DMS79 (cell line): ENCODE measurements around the gene CBX1.
"Not testable (repeated sequence)": the region's sequence is repeated elsewhere in the genome, so short reads cannot be mapped to it uniquely, and the experiment has no call there.

Source experiments
- DNase-seq: peaks from one replicate; lab custom pipeline; 2025; lab: John Stamatoyannopoulos, UW

Gene CBX1

GRCh38 chr17:48123111-48123510 is 21.8 kb upstream of the CBX1 start:
- no peak for DNase-seq

GRCh38 chr17:48122665-48123045 is 21.4 kb upstream of the CBX1 start:
- DNase-seq, result no peak

DNA sequence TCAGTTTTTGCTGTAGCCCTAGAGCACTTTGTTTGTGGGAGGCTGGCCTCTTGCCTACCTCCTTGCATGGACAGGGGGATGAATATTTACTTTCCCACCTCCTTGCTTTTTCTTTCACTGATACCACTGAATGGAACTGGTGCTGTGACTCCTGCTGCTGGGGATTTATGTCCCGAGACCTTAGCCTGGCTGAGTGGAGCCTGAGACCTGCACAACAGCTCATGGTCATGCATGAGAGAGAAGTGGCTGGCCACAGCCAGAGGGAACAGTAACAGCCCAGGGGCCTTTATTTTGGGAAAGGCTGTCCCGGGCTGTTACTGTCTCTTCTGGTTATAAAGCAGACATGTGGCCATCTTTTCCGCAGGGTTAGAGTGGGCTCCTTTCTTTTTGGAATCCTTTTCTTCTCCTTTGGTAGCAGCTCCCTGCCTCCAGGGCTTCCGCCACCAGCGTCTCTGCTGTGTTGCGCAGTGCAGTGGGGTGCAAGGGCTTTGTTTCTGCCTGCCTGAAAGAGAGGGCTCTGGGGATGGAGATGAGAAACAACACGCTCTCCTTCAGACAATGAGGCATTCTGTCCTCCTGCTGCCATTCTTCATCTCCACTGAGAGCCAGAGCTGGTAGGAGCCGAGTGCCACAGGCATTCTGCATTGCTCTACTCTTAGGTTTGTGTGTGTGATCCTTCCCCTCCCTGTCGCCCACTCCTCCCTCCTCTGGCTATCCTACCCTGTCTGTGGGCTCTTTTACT is 20.8 kb upstream of the CBX1 start:
- DNase-seq, result peak; percentile 79

DNA sequence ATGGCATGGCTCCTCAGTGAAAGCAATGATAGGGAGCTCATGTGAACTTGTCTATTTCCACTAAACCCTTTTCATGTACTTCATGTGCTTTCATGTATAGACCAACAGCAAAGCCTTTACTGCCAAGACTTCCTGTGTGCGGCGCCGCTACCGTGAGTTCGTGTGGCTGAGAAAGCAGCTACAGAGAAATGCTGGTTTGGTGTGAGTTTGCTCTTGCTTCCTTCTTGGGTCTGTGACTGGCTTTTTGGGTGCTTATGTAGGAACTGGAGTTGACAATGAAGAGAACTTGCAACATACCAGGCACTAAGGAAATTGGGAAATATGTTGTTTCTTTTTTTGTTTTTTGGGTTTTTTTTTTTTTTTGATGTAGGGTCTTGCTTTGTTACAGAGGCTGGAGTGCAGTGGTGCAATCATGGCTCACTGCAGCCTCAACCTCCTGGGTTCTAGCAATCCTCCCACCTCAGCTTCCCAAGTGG is 12.0 kb upstream of the CBX1 start:
- DNase-seq, result no peak

DNA sequence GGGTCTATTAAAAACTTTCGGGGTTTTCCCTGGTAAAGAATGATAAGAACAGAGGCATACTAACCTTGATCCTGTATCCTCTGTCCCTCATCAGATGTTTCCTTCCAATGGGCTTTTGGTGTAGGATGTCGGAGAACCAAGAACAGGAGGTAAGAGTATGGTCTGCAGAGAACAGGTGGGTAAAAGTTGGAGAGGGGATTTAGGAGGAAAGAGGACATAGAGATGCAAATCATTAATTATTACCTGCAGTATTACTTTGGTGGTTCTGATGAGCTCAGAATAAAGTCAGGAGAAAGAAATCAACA is 10.6 kb upstream of the CBX1 start:
- DNase-seq, result no peak

DNA sequence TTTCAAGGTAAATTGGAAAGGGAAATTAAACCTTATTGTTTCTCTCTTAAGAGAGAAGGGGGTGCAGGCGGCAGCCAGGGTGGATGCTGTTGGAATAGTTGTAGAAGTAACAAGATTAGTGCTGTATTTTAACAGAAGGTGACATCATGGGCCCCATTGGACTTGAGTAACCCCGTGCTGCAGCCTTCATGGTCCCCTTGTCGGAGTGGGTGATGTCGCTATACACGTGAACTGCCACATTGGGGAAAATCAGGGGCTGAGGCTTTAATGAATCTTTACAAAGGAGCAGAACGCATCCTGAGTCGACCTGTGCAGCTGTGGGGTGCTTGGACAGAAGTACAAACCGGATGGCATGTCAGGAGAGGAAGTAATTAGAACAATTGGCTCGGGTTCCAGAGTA is 9.5 kb upstream of the CBX1 start:
- no peak for DNase-seq

DNA sequence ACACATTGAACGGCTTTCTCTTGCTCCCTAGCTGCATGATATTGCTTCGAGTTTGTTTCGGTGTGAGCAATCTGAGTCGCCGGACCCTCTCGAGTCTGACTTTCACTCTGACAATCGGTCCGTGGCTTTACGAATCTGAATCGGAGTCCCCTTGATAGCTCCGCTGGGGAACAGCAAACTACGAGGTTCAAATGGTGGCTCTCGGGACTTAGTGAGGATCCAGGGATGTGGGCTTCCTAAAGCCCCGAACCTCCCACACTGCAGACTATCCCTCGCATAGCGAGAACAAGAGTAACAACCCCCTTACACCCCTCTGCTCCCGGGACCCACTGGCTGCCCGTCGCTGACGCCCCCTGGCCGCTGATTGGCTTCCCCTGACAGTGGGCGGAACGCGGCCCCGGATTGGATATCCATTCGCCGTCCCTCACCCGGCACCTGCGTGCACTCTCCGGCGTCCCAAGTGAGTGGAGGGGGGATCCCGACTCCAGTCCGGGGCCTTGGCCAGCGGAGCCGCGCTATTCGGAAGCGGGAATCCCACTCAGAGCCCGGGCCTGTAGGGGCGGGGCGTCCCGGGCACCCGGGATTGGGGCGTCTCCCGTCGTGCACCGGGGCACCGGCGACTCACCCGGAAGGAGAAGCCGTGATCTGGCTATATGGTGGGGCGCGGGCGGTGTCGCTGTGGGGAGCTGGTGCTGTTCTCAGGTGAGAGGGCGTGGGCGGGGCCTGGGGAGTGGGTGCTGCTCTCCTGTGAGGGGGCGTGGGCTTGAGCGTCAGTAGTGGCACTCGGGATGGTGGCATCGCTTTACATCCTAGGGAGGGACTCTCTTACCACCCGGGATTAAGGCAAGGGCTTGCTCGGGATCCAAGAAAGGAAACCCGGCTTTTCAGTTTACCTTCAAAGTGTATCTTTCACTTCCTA is 6.1 kb upstream of the CBX1 start, which contains the start of gene SNX11:
SNX11 (plus strand) TSS at position 630 of the 919 bp plus-strand sequence. CDS start 4,278 bp downstream, outside the sequence.
- peak; percentile 91 for DNase-seq

DNA sequence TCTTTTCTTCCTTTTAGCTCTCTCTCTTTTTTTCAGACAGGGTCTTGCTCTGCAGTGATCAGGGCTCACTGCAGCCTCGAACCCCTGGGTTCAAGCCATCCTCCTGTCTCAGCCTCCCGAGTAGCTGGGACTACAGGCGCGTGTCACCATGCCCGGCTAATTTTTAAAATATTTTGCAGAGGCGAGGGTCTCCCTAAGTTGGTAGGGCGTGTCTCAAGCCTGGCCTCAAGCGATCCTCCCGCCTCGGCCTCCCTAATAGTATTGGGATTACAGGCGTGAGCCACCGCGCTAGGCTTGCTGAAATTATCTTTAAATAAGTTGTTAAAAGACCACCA is 5.5 kb upstream of the CBX1 start:
- DNase-seq, result no peak

DNA sequence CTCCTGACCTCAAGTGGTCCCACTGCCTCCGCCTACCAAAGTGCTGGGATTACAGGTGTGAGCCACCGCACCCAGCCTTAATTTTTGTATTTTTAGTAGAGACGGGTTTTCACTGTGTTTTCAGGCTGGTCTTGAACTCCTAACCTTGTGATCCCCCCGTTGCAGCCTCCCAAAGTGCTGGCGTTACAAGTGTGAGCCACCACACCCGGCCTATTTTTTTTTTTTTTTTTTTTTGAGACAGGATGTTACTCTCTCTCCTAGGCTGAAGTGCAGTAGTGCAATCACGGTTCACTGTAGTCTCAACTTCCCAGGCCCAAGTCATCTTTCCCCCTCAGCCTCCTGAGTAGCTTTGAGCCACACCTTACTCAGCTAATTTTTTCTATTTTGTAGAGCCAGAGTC is 3.2 kb upstream of the CBX1 start:
- no peak for DNase-seq

- no peak for DNase-seq
Observed at GRCh38 chr17:48102798-48103715, 1.8 kb upstream of the CBX1 start.

GRCh38 chr17:48102043-48102750 is 919 bp upstream of the CBX1 start:
- no peak for DNase-seq

GRCh38 chr17:48100591-48101011 is 677 bp downstream of the CBX1 start:
- peak; percentile 78 for DNase-seq

- no peak for DNase-seq
Observed at GRCh38 chr17:48100160-48100559, 1.1 kb downstream of the CBX1 start.

- no peak for DNase-seq
Observed at GRCh38 chr17:48095611-48096010, 5.7 kb downstream of the CBX1 start.

- no peak for DNase-seq
Observed at GRCh38 chr17:48093341-48094045, 7.8 kb downstream of the CBX1 start.

GRCh38 chr17:48084932-48085331 is 16.3 kb downstream of the CBX1 start:
- DNase-seq, result no peak

GRCh38 chr17:48081858-48082257 is 19.4 kb downstream of the CBX1 start:
- DNase-seq, result no peak

DNA sequence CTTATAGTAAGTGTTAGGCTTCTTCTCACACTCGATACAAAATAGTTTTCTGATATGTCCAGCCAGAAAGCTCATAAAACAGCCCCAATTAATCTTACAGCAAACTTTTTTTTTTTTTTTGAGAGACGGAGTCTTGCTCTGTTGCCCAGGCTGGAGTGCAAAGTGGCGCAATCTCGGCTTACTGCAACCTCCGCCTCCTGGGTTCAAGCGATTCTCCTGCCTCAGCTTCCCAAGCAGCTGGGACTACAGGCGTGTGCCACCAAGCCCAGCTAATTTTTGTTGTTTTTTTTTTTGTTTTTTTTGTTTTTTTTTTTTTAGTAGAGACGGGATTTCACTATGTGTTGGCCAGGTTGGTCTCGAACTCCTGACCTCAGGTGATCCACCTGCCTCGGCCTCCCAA is 24.1 kb downstream of the CBX1 start:
- DNase-seq, result not testable (repeated sequence)

- peak; percentile 18 for DNase-seq
Observed at GRCh38 chr17:48074322-48075081, 26.8 kb downstream of the CBX1 start.

- not testable (repeated sequence) for DNase-seq
Observed at GRCh38 chr17:48073566-48074094, 27.6 kb downstream of the CBX1 start.
